Hematopoietic multipotent progenitor cell treated with erythropoietin and hydrocortisone succinate and interleukin-3 and kit ligand, for 8 days (in vitro differentiated cells): ENCODE data around the gene SPOCK2.
"Not testable (repeated sequence)": the region's sequence is repeated elsewhere in the genome, so short reads cannot be mapped to it uniquely, and the experiment has no call there.

Experiments
- DNase-seq: peaks from one replicate; pipeline ENCODE4 v3.0.0-alpha.2; 2015

The SPOCK2 gene

DNA sequence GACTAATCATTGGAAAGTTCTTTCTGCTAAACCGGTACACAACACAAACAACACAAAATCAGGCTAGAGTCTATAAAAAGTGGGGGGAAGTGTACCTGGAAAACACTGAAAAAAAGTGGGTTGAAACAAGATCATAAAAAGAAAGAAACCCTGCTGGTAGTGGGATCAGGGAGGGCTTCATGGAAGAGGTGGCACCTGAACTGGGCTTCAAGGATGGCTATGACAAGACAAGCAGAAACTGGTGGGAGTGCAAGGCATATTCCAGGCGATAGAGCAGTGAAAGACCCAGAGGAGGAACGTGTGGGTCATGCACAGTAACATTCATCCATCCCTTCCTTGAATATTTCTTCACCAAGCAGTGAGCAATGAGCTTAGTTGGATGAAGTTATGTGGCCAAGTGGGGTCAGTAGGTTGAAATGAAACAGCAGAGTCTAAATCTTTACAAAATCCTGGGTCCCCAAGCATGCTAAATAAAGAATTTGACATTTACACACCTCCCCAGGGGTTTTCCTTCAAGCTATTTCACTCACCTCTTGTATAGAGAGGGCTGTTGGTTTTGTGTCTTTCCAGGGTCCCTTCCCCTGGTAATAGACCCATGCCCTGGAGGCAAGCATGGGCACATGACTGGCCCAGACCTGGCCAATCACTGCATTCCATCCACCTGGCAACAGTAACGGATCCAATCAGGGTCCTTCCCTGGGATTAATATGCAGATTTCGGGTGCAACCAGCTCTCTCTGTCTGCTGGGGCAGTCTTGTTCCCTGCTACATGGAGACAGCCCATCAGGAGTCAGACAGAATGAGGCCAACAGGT, 38.2 kb downstream of the SPOCK2 start:
- no peak for DNase-seq

DNA sequence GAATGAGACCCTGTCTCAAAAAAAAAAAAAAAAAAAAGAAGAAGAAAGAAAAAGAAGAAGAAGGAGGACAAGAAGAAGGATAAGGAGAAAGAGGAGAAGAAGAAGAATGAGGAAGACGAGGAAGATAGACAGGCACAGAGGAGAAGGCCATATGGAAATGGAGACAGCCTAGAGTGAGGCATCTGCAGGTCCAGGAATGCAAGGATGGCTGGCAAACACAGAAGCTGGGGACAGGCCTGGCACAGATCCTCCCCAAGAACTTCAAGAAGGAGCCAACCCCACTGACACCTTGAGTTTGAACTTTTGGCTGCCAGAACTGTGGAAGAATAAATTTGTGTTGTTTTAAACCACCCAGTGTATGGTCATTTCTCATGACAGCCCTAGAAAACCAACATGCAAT, 38.9 kb downstream of the SPOCK2 start:
- DNase-seq, result no peak

DNA sequence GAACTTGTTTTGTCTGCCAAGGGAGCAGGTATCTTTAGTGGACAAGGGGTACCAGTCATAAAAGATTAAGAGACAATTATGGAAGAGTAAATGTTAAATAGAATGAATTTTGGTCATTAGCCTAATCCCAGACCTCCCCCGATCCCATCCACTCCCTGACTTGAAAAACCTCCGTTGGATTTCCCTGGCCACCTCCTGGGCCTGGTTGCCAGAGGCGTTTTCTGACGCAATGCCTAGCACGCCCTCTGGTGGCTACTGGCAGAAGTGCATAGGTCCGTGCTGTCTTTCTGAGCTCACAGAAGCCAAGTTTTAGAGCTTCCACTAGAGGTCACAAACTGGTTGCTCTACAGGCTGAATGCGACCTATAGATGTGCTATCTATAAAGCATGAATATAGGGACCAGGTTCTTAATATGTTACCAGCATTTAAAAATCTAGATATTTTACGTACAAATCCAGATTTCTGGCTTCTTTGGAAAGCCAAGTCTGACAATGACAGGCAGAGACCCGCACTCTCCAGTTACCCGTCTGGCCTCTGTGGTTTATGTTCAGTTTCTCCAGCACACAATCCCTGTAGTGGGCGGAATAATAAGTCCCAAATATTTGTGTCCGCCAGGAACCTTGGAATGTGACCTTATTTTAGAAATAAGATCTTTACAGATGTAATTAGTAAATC, 39.8 kb downstream of the SPOCK2 start:
- peak; percentile 92 for DNase-seq

DNA sequence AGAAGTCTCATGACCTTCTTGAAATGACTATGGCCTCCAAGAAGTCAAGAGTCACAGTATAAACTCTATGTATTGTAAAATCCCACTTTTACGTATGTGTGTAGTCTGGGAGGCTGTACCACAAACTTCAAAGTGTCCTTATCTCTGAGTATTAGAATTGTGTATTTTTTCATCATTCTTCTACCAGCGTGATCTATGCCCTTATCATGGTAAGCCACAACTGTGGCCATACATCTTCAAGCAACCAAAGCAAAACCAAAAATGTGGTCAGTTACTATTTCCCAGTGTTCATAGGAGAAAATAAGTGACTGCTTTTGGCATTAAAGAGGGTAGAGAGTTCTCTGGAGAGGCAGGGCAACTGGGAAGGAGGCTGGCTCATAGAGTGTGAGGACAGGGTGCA, 42.8 kb downstream of the SPOCK2 start:
- DNase-seq, result peak; percentile 47

DNA sequence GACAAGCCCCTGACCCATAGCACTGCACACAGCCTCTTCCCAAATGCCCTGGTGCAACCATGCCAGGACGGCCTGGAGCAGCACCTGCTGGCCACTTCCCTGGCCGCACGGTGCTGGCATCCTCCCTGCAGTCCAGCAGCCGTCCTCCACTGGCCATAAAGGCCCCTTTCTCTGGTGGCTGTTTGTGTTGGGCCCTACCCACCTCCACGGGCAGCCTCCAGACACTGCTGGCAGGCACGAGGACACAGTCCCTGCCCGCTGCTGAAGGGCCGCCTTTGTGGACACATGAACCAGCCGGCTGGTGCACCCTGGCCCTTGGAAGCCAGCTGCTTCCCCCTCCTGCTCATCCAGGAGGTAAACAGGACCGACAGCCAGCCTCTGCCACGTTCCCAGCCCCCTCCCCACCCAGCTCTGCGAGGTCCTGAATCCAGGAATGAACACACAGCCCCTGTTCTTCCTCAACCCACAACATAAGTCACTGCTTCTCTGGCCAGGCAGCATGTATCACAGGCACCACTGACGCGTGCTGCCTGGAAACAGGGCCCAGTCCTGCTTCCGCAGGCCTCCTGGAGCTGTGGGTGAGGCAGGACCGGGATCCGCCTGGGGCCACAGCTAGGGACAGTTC, 43.8 kb downstream of the SPOCK2 start:
- DNase-seq, result no peak

DNA sequence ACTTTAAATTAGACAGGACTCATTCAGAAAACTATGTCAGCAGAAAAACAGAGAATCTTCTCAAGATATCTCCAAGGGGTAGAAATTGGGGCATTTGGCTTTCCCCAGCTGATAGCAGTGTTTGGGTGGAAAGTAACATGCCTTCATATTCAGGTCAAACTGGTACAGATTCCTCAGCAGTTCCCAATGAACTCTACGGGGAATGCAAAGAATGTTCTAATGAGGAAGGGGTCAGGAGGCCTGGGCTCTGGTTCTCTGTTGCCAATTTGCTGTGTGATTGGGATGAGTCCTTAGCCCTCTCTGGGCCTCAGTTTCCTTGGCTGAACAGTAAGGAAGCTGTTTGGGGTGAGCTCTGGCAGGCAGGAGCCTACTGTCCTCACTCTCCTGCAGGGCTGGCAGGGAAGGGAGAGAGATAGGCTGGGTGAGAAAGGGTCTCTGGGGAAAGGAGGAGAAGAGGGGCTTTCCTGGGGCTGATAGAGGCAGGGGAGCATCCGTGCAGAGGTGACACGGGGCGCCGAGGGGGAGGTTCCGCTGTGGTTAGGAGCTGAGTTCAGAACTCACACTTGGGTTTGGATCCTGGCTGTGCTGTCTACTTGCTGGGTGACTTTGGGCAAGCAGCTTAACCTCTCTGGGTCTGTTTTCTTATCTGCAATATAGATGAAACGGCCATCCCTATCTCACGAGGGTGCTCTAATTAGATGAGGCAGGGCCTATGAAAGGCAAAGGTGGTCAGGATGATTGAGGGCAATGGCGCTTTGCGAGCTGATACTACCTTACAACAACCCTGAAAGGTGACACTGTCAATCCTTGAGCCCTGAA, 45.1 kb downstream of the SPOCK2 start:
- no peak for DNase-seq

DNA sequence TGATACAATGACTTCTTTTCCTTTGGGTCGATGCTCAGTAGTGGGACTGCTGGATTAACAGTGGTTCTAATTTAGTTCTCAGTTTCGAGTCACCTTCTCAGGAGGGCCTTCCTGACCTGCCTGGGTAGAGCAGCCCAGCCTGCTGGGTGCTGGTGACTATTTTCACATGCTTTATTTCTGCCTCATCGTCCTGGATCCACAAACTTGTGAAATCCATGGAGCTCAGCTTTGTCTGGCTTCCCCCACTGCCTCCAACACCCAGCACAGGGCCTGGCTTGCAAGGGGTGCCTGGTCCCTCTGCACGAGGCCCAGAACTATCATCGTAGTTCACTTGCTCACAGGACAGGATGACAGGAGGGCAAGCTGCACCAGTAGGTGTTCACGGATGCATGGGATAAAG, 46.9 kb downstream of the SPOCK2 start:
- DNase-seq, result no peak

DNA sequence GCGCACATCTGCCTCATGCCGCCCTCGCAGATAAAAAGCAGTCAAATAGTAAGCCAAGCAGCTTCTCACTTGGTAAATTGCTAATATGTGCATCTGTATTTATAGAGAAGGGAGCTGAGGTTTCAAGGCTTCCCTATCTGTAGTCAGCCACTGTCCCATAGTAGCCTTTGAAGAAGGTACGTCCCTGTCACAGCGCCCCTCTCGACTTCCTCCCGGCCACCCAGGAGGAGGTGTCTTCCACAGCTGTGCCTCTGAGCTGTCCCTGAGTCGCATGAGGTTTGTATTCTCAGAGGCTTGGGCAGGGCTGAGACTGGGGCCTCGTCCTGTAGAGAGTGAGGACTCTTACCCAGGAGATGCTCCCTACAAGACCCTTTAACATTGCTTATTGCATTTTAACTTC, 49.0 kb downstream of the SPOCK2 start:
- no peak for DNase-seq

DNA sequence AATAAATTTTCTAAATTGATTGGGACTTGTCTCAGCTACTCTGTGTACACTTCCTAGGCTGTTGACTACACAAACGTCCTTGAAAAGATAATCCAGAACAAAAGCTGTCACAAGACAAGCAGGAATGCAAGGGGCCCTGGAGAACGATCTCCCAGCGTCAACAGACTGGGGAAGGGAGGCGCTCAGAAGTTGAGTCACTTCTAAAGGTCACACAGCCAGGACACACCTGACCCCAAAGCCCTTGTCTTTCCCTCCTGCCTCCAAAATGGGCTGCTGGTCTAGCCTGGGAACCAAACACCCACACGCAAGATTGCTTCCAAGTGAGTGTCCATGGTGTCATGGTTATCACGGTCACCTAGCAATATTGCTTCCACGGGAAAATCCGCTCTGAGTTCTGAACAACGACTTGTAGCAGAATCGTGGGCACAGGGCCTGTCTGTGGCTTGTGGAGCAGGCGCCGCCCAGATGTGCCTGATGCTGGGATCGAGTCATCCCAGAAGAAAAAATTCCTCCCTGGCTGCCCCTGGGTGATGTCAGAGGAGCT, 49.8 kb downstream of the SPOCK2 start:
- DNase-seq, result no peak

DNA sequence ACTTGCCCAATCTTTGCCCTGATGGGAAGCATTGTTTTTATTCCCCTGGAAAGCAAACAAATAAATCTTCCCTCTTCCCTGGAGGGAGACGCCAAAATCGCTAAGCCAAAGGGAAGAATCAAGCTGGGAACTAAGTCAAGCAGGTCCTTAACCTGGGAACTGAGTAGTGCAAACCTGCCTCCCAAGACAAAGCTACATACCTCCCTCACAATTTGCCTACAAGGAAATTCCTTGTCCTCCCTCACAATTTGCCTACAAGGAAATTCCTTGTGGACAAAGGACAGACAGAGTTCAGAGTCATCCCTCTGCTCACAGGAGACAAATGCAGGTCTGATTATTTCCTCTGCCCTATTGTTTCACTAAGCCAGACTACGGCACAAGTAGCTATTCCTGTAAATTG, 50.5 kb downstream of the SPOCK2 start:
- DNase-seq, result no peak

DNA sequence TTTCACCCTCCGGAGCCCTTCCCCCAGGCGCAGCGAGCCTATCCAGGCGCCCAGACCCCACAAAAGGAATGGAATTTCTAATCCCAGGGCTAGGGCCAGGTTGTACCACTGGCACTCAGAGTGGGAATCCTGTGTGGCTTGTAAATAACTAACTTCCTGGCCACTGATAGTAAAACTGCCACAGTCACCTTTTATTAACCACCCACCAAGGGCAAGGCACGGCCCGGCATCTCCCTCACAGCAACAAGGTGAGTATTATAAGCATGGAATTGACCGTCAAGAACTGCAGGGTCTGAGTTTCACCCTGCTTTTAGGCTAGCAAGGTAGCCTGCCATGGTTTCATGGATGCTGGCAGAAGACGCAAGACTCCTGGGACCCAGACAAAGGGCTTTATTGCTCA, 51.1 kb downstream of the SPOCK2 start:
- DNase-seq, result no peak

DNA sequence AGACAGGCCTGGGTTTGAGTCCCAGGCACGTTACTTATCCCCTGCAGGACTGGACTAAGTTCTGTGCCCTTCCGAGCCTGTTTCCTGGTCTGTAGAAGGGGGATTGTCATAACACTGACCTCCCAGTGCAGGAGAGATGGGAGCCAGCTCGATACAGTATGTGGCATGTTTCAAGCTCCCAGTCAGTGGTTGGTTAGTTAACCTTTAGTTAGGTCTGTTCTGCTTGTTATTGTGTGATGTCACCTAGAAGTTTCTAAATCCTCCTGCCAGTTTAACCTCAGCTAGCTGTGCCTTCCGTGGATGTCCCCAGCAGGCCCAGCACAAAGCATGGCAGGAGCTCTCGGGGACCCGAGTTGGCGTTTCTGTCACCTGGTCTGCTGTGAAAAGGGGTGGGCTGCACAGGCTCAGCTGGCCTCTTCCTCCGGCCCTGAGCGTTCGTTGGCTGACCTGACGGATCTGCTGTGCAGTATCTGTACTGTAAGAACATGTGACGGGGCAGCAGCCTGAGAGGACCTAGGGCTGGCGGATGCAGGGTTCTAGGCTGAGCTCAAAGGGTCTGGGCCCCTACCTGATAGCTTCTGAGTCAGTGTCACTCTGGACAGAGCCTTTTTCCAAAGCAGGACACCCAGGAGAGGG, 53.0 kb downstream of the SPOCK2 start:
- no peak for DNase-seq

DNA sequence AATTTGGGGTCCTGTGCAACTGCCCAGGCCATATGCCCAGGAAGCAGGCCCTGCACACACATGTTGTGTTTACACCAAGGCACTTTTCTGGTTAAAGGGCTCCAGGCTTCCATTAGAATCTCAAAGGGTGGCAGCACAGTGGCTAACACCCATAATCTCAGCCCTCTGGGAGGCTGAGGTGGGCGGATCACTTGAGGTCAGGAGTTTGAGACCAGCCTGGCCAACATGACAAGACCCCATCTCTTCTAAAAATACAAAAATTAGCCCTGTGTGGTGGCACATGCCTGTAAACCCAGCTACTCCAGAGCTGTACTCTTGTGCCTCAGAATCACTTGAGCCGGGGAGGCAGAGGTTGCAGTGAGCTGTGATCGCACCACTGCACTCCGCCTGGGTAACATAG, 53.6 kb downstream of the SPOCK2 start:
- no peak for DNase-seq

DNA sequence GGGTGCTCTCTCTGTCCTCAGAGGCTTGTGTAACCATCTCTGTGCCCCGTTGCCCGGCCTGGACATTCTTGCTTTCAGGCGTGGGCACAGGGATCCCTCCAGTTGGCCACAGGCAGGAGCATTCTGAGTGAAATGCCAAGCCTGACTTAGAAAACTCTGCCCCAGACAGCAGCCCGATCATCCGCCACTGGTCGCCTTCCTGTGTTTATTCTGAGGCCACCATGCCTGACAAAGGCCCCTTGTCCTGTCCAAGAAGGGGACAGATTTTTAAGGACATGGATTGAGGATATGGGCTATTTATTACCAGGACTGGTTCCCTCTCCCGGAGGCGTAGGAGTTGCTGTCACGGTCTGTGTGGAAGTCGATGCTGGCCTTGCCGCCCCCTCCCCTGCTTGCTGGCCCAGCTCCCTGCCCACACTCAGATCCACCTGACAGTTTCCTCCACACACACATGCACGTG, 54.3 kb downstream of the SPOCK2 start:
- no peak for DNase-seq

DNA sequence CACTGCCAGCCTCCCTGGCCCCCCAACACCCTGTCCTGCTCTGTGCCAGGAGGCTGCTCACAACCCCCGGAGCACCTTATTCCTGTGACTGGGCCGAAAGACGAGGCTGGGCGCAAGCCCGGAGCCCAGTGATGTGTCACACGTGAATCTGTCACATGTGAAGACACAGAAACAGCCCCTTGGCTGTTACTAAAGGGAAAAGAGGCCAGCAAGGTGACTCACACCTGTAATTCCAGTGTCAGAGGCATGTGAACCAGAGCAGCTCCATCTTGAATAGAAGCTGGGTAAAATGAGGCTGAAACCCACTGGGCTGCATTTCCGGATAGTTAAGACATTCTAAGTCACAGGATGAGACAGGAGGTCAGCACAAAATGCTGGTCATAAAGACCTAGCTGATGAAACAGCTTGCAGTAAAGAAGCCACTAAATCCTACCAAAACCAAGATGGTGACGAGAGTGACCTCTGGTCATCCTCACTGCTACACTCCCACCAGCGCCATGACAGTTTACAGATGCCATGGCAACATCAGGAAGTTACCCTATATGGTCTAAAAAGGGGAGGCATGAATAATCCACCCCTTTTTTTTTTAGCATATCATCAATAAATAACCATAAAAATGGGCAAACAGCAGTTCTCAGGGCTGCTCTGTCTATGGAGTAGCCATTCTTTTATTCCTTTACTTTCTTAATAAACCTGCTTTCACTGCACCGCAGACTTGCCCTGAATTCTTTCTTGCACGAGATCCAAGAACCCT, 55.8 kb downstream of the SPOCK2 start:
- DNase-seq, result not testable (repeated sequence)

DNA sequence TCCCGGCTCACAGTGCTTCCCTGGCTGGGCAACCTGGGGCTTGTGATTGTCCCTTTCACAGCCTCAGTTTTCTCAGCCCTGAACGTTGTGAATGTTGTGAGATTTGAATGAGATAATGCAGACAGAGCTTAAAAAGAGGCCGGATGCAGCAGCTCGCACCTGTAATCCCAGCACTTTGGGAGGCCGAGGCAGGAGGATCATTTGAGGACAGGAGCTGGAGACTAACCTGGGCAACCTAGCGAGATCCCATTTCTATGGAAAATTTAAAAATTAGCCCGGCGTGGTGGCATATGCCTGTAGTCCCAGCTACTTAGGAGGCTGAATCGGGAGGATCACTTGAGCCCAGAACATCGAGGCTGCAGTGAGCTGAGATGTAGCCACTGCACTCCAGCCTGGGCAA, 56.6 kb downstream of the SPOCK2 start:
- no peak for DNase-seq

DNA sequence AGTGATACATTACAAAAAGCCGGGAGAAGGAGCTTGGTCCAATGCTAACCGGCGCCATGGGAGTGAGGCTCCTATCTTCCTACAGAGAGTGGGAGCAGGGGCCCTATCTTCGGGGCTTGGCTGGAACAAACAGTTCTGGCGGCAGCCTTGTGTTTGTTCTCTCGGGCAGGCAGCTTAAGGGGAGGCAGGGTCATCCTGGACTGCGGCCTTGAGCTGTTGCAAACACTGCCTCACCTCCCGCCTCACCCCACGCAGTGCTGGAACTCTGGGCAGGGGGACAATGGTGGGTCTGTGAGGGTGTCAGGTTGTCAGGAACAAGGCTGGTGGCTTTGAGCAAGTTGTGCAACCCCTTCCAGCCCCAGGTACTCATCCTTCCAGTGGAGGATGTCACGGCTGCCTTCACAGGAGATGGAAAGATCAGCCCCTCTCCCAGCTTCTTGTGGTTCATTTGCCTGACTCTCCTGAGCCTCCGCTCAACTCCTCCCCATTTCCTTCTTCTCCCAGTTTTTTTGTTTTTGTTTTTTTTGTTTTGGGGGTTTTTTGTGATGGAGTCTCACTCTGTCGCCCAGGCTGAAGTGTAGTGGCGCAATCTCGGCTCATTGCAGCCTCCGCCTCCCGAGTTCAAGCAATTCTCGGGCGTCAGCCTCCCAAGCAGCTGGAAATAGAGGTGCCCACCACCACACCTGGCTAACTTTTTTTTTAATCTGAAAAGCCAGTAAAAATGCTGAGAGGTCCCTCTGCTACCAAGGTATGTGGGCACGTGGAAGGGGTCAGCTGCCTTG, 57.4 kb downstream of the SPOCK2 start:
- no peak for DNase-seq

DNA sequence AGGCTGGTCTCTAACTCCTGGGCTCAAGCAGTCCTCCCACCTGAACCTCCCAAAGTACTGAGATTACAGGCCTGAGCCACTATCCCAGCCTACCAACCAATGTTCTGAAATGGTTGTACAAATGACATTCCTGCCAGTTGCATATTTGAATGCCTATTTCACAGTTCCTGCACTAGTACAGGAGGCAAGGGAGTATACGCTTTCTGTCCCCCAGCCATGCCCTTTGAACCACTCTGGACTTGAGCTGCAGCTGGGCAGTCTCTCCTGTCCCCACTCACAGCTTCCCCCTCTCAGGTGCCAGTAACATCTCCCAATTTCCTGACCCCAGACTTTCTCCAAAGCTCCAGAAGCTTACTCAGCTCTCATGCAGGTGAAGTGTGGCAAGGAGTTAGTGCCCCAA, 58.9 kb downstream of the SPOCK2 start:
- no peak for DNase-seq

DNA sequence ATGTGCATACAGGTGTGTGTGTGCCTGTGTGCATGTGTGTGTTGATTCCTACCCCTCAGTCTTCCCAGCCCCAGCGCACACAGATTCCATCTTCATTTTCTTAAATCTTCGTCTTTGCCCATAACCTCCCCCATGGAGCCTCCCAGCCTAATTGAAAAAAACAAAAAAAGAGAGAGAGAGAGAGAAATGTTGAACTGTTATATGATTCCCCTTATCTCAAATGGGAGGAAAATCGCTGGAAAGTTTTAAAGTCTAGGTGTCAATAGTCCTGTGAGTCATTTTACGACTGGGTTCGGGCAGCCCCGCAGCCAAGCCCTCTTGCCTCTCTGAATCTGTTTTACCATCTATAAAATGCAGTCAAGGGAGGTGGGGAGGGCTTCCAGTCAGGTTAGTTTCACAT, 60.9 kb downstream of the SPOCK2 start:
- DNase-seq, result no peak

DNA sequence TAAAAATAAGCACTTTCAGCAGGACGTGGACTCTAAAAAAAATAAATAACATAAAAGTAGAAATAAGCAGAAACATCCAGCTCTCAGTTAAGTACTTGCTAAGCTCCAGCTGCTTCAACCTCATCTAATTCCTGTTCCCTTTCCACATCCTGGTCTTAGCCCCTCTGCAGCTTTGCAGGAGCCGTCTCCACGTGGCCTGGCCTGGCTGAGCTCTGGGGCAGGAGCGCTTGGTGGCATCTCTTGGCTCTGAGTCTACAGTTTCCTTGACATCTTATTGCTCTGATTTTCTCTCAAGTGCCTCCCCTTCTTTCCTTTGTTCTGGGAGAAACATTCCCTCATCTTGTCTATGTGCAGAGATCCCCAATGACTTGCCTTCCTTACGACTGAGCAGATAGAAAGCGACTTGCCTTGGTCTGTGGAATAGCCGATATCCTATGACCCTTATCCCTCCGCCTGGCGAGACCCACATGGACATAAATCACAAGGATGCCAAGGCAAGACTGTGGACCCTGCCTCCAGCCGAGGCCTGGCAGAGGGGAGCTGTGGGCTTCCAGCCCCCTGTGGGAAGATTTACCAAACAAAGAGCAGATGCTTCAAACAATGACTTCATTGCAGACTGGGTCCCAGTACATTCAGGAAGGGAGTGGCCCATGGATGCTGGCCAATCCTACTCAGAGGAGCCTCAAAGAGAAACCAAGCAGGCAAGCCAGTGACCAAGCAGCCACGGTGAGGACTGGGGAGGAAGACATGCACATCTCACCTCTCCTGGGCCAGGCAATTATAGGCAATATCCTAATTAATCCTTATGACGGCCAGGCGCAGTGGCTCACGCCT, 61.9 kb downstream of the SPOCK2 start:
- DNase-seq, result no peak
